ENCODE results near the gene CKMT2. TPM values are rescaled to one million over a fixed set of nuclear protein-coding genes. Genes with fewer than 3 reads are reported as not detected.

CKMT2 gene
- total RNA-seq, 4 donors from 2014 or later = 8.6 to 14.9 (median 12.9) TPM

- no peaks in the 10 kb centered on the region for H3K9me3 ChIP-seq
- no peak for DNase-seq (ENCODE audit: extremely low spot score)
- no peak overlapping the region for H3K4me3 ChIP-seq
- TF ChIP-seq POLR2A (IDR thresholded peaks at IDR 0.05; ENCODE audit: low read depth) = no peak
- TF ChIP-seq POLR2AphosphoS5 (IDR thresholded peaks at IDR 0.05) = no peak
- no peak for TF ChIP-seq CTCF (IDR thresholded peaks at IDR 0.05)
- TF ChIP-seq EP300 (IDR thresholded peaks at IDR 0.05) = no peak
- intact Hi-C loops (cut with DNase I) = loop anchor here (10.0 kb wide), 2 partner anchors 439 to 621 kb away; no protein-coding TSS in a partner anchor
- H3K4me1 ChIP-seq = peaks cover 6 to 26% (median 21%) of the 10 kb centered on the region in 4 donors
- H3K27ac ChIP-seq (replicated peaks in 1 of 4) = no peak overlapping the region
- peaks cover 4 to 30% (median 23%) of the 10 kb centered on the region in 4 donors for H3K36me3 ChIP-seq
- H3K27me3 ChIP-seq = no peaks in the 10 kb centered on the region
Measured at GRCh38 chr5:81305785-81306184, 72.7 kb downstream of the CKMT2 start.

- peaks cover 0 to 5% (median under 1%) of the 10 kb centered on the region in 4 donors for H3K4me1 ChIP-seq
- no peak overlapping the region for H3K4me3 ChIP-seq
- H3K27ac ChIP-seq (replicated peaks in 1 of 4) = no peak overlapping the region
- no peak for DNase-seq (ENCODE audit: extremely low spot score)
- 88% methylated on average over 2 of the region's 2 CpGs for WGBS
- no peaks in the 10 kb centered on the region for H3K9me3 ChIP-seq
- H3K36me3 ChIP-seq = peaks cover 24 to 60% (median 51%) of the 10 kb centered on the region in 4 donors
- H3K27me3 ChIP-seq = no peaks in the 10 kb centered on the region
- intact Hi-C loops (cut with DNase I) = loop anchor here (10.0 kb wide), 2 partner anchors 436 to 624 kb away; no protein-coding TSS in a partner anchor
- TF ChIP-seq POLR2AphosphoS5 (IDR thresholded peaks at IDR 0.05) = no peak
- TF ChIP-seq CTCF (IDR thresholded peaks at IDR 0.05) = no peak
- no peak for TF ChIP-seq POLR2A (IDR thresholded peaks at IDR 0.05; ENCODE audit: low read depth)
- no peak for TF ChIP-seq EP300 (IDR thresholded peaks at IDR 0.05)
Measured at GRCh38 chr5:81308836-81309235, 75.7 kb downstream of the CKMT2 start.

- WGBS = 85% methylated on average over 1 of the region's 1 CpG
- intact Hi-C loops (cut with DNase I) = no loop called here
- Histone ChIP-seq H3K27ac (replicated peaks in 1 of 4) (no peak overlapping the region), H3K4me1 (peaks cover 0 to 5% (median 0%) of the 10 kb centered on the region in 4 donors), H3K9me3 (no peaks in the 10 kb centered on the region), H3K36me3 (peaks cover 29 to 65% (median 56%) of the 10 kb centered on the region in 4 donors), H3K27me3 (no peaks in the 10 kb centered on the region), H3K4me3 (no peak overlapping the region)
- TF ChIP-seq POLR2A (IDR thresholded peaks at IDR 0.05; ENCODE audit: low read depth) = no peak
- no peak for TF ChIP-seq EP300 (IDR thresholded peaks at IDR 0.05)
- TF ChIP-seq POLR2AphosphoS5 (IDR thresholded peaks at IDR 0.05) = no peak
- no peak for TF ChIP-seq CTCF (IDR thresholded peaks at IDR 0.05)
- DNase-seq (ENCODE audit: extremely low spot score) = no peak
Measured at GRCh38 chr5:81310402-81311063, 77.4 kb downstream of the CKMT2 start.

GRCh38 chr5:81313278-81313677 lies 80.2 kb downstream of the CKMT2 start:
- Histone ChIP-seq H3K27me3 (no peaks in the 10 kb centered on the region), H3K27ac (replicated peaks in 1 of 4) (no peak overlapping the region), H3K4me3 (no peak overlapping the region), H3K9me3 (no peaks in the 10 kb centered on the region), H3K36me3 (peaks cover 29 to 65% (median 54%) of the 10 kb centered on the region in 4 donors), H3K4me1 (no peaks in the 10 kb centered on the region)
- no peak for TF ChIP-seq CTCF (IDR thresholded peaks at IDR 0.05)
- TF ChIP-seq POLR2A (IDR thresholded peaks at IDR 0.05; ENCODE audit: low read depth) = no peak
- no peak for TF ChIP-seq EP300 (IDR thresholded peaks at IDR 0.05)
- no peak for TF ChIP-seq POLR2AphosphoS5 (IDR thresholded peaks at IDR 0.05)
- intact Hi-C loops (cut with DNase I) = no loop called here
- DNase-seq (ENCODE audit: extremely low spot score) = no peak
